K562 (cell line): ENCODE data around the gene IL17REL. TPM values are rescaled to one million over a fixed set of nuclear protein-coding genes. Genes with fewer than 3 reads are reported as not detected.

Experiments used
- ASH1L ChIP-seq: fragments of 450-650 bp; IDR thresholded peaks from 2 replicates; pipeline ENCODE4 v1.6.1; 2018; ENCODE audit warnings: borderline replicate concordance, mild to moderate bottlenecking, low read depth; ENCODE audit not compliant: partially characterized antibody
- BRD9 ChIP-seq: fragments of 450-650 bp; IDR thresholded peaks from 2 replicates; pipeline ENCODE4 v1.6.1; 2018; ENCODE audit warnings: low read depth; ENCODE audit not compliant: partially characterized antibody
- CBX8 ChIP-seq: fragments of 200-600 bp; sonication (generic); IDR thresholded peaks from 2 replicates; pipeline ENCODE4 v1.6.1; 2012; ENCODE audit warnings: borderline replicate concordance, mixed run types, low read depth, mild to moderate bottlenecking, moderate library complexity, mixed read lengths, low read length, control low read depth, inconsistent platforms; ENCODE audit not compliant: poor library complexity, severe bottlenecking; ENCODE audit errors: extremely low read depth
- HDAC8 ChIP-seq: fragments of 450-650 bp; IDR thresholded peaks from 2 replicates; pipeline ENCODE4 v1.6.1; 2016; ENCODE audit warnings: mild to moderate bottlenecking, missing genetic modification characterization, moderate library complexity, missing compliant biosample characterization
- ILK ChIP-seq: fragments of 450-650 bp; IDR thresholded peaks from 2 replicates; pipeline ENCODE4 v1.6.1; 2016; ENCODE audit warnings: missing genetic modification characterization, low read depth, mild to moderate bottlenecking, missing compliant biosample characterization, moderate library complexity, borderline replicate concordance
- KDM1A ChIP-seq, 2 experiments: fragments of 450-650 bp; IDR thresholded peaks; 2 replicates each; pipeline ENCODE4 v1.6.1; 2016; ENCODE audit warnings: mild to moderate bottlenecking in 2 of 2
- MCM3 ChIP-seq: fragments of 450-650 bp; IDR thresholded peaks from 2 replicates; pipeline ENCODE4 v1.6.1; 2016
- SRSF9 ChIP-seq: fragments of 200-400 bp; formaldehyde crosslinking; IDR thresholded peaks from 2 replicates; pipeline ENCODE4 v1.6.1; 2017; ENCODE audit warnings: low read depth, low read length, borderline replicate concordance
- TAF15 ChIP-seq: fragments of 200-400 bp; formaldehyde crosslinking; IDR thresholded peaks from 2 replicates; pipeline ENCODE4 v1.6.1; 2017; ENCODE audit warnings: mild to moderate bottlenecking, low read depth, low read length, moderate library complexity
- polyA plus RNA-seq, 8 experiments: library from polyadenylated mRNA; depleted of rRNA in 4 of 8; stranded (reverse) in 5 of 8; unstranded in 3 of 8; fragments of >200 nt; fragmentation: Nextera tagmentation in 2 of 8; fragmentation: Illumina TruSeq in 1 of 8; extraction: Ambion mirVana in 2 of 8; extraction: Trizol in 1 of 8; gene quantifications; 2 replicates each; pipeline versions ENCODE4 v1.2.1 to v1.2.3, GENCODE V29; 2011 to 2014; ENCODE audit warnings: inconsistent platforms in 1 of 8, missing spikeins in 1 of 8
- total RNA-seq, 7 experiments: library from RNA; depleted of rRNA in 6 of 7; stranded (reverse); fragments of >200 nt in 6 of 7; fragmentation: Illumina TruSeq in 2 of 7; extraction: Trizol in 2 of 7; gene quantifications; 2 replicates each; pipeline versions ENCODE4 v1.2.1 to v1.2.3, GENCODE V29; 2011 to 2021; ENCODE audit warnings: low replicate concordance in 1 of 7
- TF ChIP-seq, protein P1 (sequence below): fragments of 200-800 bp; sonication (Bioruptor generic); IDR thresholded peaks from 2 replicates; pipeline ENCODE4 v1.6.1; 2017; ENCODE audit warnings: missing genetic modification characterization, missing compliant biosample characterization
- TF ChIP-seq, protein P2 (sequence below): fragments of 250-450 bp; sonication (Bioruptor Pico); IDR thresholded peaks from 2 replicates; pipeline ENCODE4 v1.4.0; 2020
- TF ChIP-seq, protein P3 (sequence below): sonication (generic); formaldehyde crosslinking; IDR thresholded peaks from 2 replicates; pipeline ENCODE4 v1.8.1; 2023; ENCODE audit warnings: mild to moderate bottlenecking, missing genetic modification reagents
- TF ChIP-seq, protein P4 (sequence below): fragments of 450-650 bp; IDR thresholded peaks from 2 replicates; pipeline ENCODE4 v1.6.1; 2017; ENCODE audit warnings: antibody characterized with exemption, mild to moderate bottlenecking

The IL17REL gene
- total and polyA plus RNA-seq, 9 of the 15 experiments (the other 6 are each of a cell fraction or from before 2014, with no cell fraction given) = 0.05 to 0.42 (median 0.11) TPM; not detected in 4

DNA sequence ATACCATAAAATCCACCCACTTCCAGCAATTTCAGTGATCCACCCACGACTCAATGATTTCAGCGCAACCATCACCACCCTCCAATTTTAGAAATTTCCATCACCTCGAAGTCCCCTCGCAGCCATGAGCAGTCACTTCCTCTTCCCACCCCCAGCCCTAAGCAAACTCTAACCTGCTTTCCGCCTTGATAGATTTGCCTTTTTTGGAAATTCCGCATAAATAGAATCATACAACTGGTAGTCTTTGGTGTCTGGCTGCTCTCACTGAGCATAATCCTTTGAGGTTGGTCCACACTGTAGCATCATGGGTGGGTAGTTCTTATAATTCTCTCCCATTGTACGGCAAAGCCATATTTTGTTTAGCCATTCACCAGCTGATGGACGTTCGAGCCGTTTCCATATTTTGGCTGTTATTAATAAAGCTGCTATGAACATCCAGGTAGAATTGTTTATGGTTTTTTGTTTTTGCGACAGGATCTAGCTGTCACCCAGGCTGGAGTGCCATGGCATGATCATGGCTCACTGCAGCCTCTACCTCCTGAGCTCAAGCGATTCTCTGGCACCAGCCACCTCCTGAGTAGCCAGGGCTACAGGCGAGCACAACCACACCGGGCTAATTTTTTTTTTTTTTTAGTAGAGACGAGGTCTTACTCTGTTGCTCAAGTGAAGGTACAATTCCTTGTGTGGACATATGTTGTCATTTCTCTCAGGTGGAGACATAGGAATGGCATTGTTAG, 36.0 kb downstream of the IL17REL start (continued):
- no peak for TF ChIP-seq BRD9
- TF ChIP-seq TAF15 = no peak
- TF ChIP-seq, protein P1, sequence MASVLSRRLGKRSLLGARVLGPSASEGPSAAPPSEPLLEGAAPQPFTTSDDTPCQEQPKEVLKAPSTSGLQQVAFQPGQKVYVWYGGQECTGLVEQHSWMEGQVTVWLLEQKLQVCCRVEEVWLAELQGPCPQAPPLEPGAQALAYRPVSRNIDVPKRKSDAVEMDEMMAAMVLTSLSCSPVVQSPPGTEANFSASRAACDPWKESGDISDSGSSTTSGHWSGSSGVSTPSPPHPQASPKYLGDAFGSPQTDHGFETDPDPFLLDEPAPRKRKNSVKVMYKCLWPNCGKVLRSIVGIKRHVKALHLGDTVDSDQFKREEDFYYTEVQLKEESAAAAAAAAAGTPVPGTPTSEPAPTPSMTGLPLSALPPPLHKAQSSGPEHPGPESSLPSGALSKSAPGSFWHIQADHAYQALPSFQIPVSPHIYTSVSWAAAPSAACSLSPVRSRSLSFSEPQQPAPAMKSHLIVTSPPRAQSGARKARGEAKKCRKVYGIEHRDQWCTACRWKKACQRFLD = no peak
- TF ChIP-seq, protein P2, sequence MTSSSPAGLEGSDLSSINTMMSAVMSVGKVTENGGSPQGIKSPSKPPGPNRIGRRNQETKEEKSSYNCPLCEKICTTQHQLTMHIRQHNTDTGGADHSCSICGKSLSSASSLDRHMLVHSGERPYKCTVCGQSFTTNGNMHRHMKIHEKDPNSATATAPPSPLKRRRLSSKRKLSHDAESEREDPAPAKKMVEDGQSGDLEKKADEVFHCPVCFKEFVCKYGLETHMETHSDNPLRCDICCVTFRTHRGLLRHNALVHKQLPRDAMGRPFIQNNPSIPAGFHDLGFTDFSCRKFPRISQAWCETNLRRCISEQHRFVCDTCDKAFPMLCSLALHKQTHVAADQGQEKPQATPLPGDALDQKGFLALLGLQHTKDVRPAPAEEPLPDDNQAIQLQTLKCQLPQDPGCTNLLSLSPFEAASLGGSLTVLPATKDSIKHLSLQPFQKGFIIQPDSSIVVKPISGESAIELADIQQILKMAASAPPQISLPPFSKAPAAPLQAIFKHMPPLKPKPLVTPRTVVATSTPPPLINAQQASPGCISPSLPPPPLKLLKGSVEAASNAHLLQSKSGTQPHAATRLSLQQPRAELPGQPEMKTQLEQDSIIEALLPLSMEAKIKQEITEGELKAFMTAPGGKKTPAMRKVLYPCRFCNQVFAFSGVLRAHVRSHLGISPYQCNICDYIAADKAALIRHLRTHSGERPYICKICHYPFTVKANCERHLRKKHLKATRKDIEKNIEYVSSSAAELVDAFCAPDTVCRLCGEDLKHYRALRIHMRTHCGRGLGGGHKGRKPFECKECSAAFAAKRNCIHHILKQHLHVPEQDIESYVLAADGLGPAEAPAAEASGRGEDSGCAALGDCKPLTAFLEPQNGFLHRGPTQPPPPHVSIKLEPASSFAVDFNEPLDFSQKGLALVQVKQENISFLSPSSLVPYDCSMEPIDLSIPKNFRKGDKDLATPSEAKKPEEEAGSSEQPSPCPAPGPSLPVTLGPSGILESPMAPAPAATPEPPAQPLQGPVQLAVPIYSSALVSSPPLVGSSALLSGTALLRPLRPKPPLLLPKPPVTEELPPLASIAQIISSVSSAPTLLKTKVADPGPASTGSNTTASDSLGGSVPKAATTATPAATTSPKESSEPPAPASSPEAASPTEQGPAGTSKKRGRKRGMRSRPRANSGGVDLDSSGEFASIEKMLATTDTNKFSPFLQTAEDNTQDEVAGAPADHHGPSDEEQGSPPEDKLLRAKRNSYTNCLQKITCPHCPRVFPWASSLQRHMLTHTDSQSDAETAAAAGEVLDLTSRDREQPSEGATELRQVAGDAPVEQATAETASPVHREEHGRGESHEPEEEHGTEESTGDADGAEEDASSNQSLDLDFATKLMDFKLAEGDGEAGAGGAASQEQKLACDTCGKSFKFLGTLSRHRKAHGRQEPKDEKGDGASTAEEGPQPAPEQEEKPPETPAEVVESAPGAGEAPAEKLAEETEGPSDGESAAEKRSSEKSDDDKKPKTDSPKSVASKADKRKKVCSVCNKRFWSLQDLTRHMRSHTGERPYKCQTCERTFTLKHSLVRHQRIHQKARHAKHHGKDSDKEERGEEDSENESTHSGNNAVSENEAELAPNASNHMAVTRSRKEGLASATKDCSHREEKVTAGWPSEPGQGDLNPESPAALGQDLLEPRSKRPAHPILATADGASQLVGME (CRISPR knock-in tag) = no peak
- TF ChIP-seq HDAC8 = no peak
- TF ChIP-seq CBX8 = no peak
- TF ChIP-seq, protein P3, sequence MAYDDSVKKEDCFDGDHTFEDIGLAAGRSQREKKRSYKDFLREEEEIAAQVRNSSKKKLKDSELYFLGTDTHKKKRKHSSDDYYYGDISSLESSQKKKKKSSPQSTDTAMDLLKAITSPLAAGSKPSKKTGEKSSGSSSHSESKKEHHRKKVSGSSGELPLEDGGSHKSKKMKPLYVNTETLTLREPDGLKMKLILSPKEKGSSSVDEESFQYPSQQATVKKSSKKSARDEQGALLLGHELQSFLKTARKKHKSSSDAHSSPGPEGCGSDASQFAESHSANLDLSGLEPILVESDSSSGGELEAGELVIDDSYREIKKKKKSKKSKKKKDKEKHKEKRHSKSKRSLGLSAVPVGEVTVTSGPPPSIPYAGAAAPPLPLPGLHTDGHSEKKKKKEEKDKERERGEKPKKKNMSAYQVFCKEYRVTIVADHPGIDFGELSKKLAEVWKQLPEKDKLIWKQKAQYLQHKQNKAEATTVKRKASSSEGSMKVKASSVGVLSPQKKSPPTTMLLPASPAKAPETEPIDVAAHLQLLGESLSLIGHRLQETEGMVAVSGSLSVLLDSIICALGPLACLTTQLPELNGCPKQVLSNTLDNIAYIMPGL = no peak
- TF ChIP-seq SRSF9 = no peak
- TF ChIP-seq KDM1A (IDR thresholded peaks at IDR 0.05) = peak; percentile 37 to 48; a peak in 2 of 4 replicates
- no peak for TF ChIP-seq ASH1L
- no peak for TF ChIP-seq MCM3
- no peak for TF ChIP-seq ILK (tag)
- TF ChIP-seq, protein P4, sequence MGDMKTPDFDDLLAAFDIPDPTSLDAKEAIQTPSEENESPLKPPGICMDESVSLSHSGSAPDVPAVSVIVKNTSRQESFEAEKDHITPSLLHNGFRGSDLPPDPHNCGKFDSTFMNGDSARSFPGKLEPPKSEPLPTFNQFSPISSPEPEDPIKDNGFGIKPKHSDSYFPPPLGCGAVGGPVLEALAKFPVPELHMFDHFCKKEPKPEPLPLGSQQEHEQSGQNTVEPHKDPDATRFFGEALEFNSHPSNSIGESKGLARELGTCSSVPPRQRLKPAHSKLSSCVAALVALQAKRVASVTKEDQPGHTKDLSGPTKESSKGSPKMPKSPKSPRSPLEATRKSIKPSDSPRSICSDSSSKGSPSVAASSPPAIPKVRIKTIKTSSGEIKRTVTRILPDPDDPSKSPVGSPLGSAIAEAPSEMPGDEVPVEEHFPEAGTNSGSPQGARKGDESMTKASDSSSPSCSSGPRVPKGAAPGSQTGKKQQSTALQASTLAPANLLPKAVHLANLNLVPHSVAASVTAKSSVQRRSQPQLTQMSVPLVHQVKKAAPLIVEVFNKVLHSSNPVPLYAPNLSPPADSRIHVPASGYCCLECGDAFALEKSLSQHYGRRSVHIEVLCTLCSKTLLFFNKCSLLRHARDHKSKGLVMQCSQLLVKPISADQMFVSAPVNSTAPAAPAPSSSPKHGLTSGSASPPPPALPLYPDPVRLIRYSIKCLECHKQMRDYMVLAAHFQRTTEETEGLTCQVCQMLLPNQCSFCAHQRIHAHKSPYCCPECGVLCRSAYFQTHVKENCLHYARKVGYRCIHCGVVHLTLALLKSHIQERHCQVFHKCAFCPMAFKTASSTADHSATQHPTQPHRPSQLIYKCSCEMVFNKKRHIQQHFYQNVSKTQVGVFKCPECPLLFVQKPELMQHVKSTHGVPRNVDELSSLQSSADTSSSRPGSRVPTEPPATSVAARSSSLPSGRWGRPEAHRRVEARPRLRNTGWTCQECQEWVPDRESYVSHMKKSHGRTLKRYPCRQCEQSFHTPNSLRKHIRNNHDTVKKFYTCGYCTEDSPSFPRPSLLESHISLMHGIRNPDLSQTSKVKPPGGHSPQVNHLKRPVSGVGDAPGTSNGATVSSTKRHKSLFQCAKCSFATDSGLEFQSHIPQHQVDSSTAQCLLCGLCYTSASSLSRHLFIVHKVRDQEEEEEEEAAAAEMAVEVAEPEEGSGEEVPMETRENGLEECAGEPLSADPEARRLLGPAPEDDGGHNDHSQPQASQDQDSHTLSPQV = no peak
